ENCODE data around the gene SMIM14.
"Not testable (repeated sequence)": the region's sequence is repeated elsewhere in the genome, so short reads cannot be mapped to it uniquely, and the experiment has no call there.

Gene SMIM14

DNA sequence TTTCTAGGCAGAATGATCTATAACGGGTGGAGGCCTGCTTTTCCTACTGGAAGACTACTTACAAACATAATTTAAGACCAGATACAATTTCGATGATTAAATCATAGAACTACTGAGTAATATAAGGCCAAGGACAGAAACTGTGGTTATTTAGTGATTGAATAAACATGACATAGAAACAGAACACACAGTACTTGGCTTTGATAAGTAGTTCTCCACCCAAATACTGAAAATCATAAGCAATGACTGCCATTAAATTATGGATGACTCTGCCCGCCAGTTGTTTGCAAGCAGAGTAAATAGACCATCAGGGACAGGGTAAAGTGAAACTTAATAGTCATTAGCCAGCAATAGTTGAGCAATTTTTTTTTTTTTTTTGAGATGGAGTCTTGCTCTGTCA lies 17.2 kb upstream of the SMIM14 start:
- peaks cover 6% of the 10 kb centered on the region for H3K4me1 Mint-ChIP-seq
- DNase-seq (ENCODE audit: low spot score in 2 of 2) (no peak), ATAC-seq (peak; percentile 80)
- no peak overlapping the region for H3K4me3 Mint-ChIP-seq
- H3K36me3 Mint-ChIP-seq = no peaks in the 10 kb centered on the region
- no peaks in the 10 kb centered on the region for H3K9me3 Mint-ChIP-seq
- H3K27ac Mint-ChIP-seq = no peak overlapping the region

DNA sequence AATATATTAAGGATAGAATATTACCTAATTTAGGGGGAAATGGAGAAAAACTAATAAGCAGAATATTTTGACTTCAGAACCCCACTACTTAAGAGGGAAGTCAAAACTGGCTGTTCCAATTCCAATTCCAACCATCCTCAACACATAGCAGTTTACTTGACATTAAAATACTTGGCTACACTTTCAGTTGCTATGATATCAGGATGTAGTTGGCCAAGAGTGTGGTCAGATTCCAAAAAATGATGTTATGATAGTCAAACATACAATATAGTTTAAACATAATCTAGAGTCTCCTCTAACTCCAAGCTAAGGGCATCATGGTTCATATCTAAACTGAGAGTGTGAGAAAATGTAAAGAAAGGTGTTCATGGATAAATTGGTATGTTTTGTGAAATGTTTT lies 16.5 kb upstream of the SMIM14 start:
- H3K27ac Mint-ChIP-seq = no peak overlapping the region
- DNase-seq (ENCODE audit: low spot score in 2 of 2) (no peak), ATAC-seq (no peak)
- H3K4me3 Mint-ChIP-seq = no peak overlapping the region
- H3K36me3 Mint-ChIP-seq = no peaks in the 10 kb centered on the region
- H3K9me3 Mint-ChIP-seq = no peaks in the 10 kb centered on the region
- H3K4me1 Mint-ChIP-seq = peaks cover 6% of the 10 kb centered on the region

DNA sequence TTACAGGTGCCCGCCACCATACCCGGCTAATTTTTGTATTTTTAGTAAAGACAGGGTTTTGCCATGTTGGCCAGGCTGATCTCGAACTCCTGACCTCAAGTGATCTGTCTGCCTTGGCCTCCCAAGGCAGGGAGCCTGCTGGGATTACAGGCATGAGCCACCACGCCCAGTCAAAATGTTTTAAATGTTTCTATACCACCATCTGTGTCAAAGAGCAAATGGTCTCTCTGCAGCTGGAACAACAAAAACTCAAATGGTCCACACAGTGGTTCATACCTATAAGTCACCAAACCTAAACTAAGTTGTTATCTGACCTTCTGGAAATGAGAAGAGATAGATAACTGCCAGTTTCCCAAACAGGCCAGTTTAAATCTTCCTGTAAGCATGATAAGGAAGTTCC lies 12.9 kb upstream of the SMIM14 start:
- not testable (repeated sequence) for H3K4me3 Mint-ChIP-seq; H3K4me1 Mint-ChIP-seq; H3K27ac Mint-ChIP-seq; ATAC-seq; DNase-seq (ENCODE audit: low spot score in 2 of 2); H3K36me3 Mint-ChIP-seq; H3K9me3 Mint-ChIP-seq

DNA sequence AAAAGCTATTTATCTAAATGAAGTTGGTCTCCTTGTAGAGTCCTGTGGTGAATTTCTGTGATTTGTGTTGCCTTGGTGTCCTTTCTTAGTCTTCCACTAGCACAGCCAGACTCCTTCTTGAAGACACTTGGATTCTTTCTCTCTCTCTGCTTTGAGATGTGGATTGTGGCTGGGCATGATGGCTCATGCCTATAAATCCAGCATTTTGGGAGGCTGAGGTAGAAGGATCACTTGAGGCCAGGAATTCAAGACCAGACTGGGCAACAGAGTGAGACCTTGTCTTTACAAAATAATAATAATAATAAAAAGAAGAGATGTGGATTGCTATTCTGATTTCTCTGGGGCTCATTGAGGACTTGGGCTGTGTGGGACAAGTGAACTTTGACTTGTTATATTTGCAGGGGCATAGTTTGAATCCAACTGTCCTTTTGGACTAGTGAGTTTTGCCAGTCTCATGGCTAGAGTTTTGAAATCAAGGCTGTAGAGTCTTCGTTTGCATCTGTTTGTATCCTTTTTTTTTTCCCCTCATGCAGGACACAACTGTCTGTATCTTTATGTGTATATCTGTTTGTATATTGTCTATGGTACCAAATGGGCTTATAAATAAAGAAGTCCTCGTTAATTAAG lies 11.1 kb upstream of the SMIM14 start:
- no peak overlapping the region for H3K4me3 Mint-ChIP-seq
- no peaks in the 10 kb centered on the region for H3K36me3 Mint-ChIP-seq
- DNase-seq (ENCODE audit: low spot score in 2 of 2) (no peak), ATAC-seq (no peak)
- no peaks in the 10 kb centered on the region for H3K4me1 Mint-ChIP-seq
- no peaks in the 10 kb centered on the region for H3K9me3 Mint-ChIP-seq
- no peak overlapping the region for H3K27ac Mint-ChIP-seq

DNA sequence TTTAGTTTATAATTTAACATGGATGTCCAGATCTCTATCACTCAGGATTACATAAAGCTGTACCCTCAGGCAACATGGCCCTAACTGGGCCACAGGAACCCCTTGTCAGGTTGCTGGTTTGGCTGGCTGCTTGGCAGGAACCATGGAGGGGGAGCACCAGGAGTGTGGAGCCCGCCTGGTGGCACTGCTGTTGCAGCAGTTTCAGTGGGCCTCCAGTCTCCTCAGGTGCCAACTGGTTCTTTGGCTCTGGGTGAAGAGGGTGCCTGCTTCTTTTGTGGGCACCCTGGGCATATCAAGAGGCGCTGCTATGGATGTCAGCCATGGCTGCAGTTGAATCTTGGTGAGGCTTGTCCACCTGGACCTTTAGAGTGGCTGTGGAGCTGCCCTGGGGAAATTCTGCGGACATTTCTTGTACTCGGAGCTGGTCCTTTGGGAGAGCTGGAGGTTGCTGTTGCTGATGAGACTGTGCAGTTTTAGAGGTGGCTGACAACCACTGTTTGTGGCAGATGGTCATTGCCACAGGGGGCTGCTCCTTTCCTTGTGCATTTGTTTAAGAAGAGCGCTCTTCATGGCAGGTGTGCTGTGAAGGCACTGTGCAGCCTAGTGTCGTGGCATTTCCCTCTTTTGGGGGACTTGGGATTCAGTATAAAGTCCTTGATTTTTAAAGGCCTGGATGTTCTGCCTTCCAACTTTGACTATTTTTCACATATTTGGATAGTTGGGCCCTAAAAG lies 10.3 kb upstream of the SMIM14 start:
- Mint-ChIP-seq H3K9me3 (no peaks in the 10 kb centered on the region), H3K27ac (no peak overlapping the region), H3K4me1 (no peaks in the 10 kb centered on the region), H3K4me3 (no peak overlapping the region), H3K36me3 (no peaks in the 10 kb centered on the region)
- no peak for DNase-seq (ENCODE audit: low spot score in 2 of 2)
- ATAC-seq = no peak

DNA sequence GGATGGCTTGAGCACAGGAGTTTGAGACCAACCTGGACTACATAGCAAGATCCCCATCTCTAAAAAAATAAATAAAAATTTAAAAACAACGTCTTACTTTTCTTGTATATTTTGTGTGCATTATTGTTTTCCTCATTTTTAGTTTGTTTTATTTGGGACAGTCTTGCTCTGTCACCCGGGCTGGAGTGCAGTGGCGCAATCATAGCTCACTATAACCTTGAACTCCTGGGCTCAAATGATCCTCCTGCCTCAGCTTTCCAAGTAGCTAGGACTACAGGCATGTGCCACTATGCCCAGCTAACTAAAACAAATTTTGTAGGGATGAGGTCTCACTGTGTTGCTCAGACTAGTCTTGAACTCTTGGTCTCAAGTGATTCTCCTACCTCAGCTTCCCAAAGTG lies 9.5 kb upstream of the SMIM14 start:
- no peak for ATAC-seq
- no peak for DNase-seq (ENCODE audit: low spot score in 2 of 2)
- no peaks in the 10 kb centered on the region for H3K4me1 Mint-ChIP-seq
- no peaks in the 10 kb centered on the region for H3K9me3 Mint-ChIP-seq
- H3K27ac Mint-ChIP-seq = no peak overlapping the region
- H3K4me3 Mint-ChIP-seq = no peak overlapping the region
- no peaks in the 10 kb centered on the region for H3K36me3 Mint-ChIP-seq

DNA sequence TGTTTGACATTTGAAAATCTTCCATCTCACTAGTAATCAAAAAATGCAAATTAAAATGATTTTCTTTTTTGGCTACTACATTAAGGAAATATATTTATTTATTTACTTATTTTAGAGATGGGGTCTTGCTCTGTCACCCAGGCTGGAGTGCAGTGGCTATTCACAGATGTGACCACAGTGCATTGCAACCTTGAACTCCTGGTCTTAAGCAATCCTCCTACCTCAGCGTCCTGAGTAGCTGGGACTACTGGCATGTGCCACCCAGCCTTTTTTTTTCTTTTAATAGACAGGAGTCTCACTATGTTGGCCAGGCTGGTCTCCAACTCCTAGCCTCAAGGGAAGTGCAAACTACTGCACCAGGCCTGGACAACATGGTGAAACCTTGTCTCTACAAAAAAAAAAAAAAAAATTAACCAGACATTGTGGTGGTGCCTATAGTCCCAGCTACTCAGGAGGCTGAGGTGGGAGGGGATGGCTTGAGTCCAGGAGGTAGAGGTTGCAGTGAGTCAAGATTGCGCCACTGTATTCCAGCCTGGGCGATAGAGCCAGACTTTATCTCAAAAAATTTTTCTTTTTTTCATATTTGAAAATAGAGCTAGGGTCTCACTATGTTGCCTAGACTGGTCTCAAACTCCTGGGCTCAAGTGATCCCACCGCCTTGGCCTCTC lies 4.4 kb upstream of the SMIM14 start:
- Mint-ChIP-seq H3K27ac (no peak overlapping the region), H3K4me1 (peaks cover 11% of the 10 kb centered on the region), H3K36me3 (peaks cover 10% of the 10 kb centered on the region), H3K4me3 (no peak overlapping the region), H3K9me3 (no peaks in the 10 kb centered on the region)
- ATAC-seq (no peak), DNase-seq (ENCODE audit: low spot score in 2 of 2) (no peak)

DNA sequence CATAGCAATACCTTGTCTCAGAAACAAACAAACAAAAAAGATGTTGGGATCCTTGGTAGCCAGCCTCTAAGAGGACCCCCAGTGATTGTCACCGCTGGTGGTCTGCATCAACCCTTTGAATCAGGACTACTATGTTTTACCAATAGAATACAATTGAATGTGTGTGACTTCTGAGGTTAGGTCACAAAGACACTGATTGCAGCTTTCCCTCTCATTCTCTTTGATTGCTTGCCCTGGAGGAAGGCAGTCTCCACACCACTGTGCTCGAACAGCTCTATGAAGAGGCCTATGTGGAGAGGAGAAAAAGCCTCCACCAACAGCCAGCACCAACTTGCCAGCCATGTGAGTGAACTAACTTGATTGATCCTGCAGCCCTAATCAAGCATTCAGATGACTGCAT lies 2.8 kb upstream of the SMIM14 start:
- peaks cover 12% of the 10 kb centered on the region for H3K36me3 Mint-ChIP-seq
- no peak overlapping the region for H3K27ac Mint-ChIP-seq
- no peak overlapping the region for H3K4me3 Mint-ChIP-seq
- no peaks in the 10 kb centered on the region for H3K9me3 Mint-ChIP-seq
- H3K4me1 Mint-ChIP-seq = peaks cover 20% of the 10 kb centered on the region
- DNase-seq (ENCODE audit: low spot score in 2 of 2) (no peak), ATAC-seq (no peak)

DNA sequence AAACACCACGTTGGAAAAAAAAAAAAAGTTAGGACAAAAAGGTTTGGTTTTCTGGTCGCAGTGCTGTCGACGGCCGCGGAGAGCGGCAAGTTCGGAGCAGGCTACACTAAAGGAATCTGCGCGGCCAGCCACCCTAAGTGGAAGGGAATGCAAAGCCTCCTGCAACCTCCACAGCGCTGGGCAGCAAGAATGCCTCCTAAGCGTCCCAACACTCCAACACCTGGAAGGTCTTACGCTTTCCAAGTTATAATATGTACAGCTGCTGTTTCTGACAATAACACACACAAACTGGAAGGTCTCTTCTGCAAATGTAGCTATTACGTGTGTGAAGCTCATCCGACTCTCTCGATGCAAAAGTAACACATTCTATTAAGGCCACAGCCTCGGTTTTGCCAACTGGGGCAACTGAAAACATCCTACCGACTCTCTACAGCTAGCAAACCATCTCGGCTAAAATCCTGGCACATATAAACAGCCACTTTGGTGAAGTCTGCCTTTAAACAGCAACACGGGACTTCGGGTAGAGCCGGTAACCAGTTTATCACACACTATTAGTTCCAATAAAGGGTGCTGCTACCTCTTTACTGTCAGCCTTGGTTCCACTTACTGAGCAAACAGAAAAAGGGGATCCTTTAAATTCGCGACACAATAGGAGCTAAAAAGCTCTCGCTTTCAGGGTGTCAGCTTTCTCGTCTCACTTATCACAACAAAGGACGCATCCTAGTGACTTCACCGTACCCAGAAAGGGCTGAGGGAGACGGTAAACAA lies 895 bp downstream of the SMIM14 start:
- DNase-seq (ENCODE audit: low spot score in 2 of 2) (peak; percentile 11 to 67), ATAC-seq (peak; percentile 53)
- Mint-ChIP-seq H3K4me3 (peak overlapping the region; percentile 90), H3K27ac (peak overlapping the region; percentile 89), H3K9me3 (no peaks in the 10 kb centered on the region), H3K4me1 (peaks cover 25% of the 10 kb centered on the region), H3K36me3 (peaks cover 12% of the 10 kb centered on the region)

DNA sequence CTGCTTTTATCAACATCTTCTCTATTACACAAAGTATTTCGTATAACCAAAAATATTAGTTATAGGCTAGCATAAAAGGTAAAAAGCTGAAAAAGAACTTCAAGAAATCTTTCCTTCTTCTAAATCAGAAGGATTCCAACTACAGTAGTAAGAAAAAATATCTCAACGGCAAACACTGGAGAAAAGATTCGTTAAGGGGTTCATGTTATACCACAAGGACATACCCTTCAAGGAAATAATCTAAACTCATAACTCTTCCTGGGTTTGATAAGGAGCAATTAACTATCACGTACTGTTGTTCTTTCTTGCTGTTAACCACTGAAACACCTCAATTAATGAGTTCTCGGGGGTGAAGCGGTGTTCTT lies 1.5 kb downstream of the SMIM14 start:
- peaks cover 25% of the 10 kb centered on the region for H3K4me1 Mint-ChIP-seq
- H3K36me3 Mint-ChIP-seq = peaks cover 12% of the 10 kb centered on the region
- peak overlapping the region; percentile 90 for H3K4me3 Mint-ChIP-seq
- DNase-seq (ENCODE audit: low spot score in 2 of 2) (no peak), ATAC-seq (no peak)
- no peaks in the 10 kb centered on the region for H3K9me3 Mint-ChIP-seq
- peak overlapping the region; percentile 89 for H3K27ac Mint-ChIP-seq

DNA sequence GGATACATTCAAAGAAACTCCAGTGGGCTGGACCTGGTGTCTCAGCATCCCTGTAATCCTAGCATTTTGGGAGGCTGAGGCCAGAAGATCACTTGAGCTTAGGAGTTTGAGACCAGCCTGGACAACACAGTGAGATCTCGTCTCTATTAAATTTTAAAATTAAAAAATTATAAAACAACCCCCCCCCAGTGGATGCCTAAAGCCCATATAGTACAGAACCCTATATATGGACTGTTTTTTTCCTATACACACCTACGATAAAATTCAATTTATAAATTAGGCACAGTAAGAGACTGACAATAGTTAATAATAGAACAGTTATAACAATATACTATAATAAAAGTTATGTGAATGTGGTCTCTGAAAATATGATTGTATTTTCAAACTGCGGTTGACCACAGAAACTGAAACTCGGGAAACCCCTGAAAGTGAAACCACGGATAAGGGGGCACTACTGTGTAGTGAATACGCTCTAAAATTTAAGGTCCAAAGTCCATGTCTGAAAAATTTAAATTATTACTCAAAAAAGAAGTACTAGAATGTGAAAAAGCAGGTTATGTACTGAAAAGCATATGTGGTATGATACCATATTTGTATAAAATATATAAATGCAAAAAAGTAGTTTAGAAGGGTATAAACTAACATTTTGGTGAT lies 2.0 kb downstream of the SMIM14 start:
- H3K9me3 Mint-ChIP-seq = no peaks in the 10 kb centered on the region

DNA sequence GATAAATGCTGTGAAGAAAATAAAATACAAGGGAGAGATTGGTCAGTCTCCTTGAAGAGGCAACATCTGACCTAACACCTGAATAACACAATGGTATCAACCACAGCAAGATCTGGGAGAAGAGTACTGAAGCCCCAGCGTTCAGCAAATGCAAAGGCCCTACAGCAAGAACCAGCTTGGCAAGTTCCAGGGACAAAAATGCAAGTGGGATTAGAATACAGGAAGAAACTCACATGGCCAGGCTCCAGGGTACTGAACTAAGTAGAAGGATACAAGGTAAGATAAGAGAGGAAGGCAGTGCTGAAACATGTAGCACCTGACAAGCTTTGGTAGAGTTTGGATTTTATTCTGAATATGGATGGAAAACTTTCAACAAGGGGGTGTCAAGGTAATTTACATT lies 3.6 kb downstream of the SMIM14 start:
- Mint-ChIP-seq H3K4me1 (peaks cover 24% of the 10 kb centered on the region), H3K9me3 (no peaks in the 10 kb centered on the region), H3K36me3 (peaks cover 12% of the 10 kb centered on the region), H3K4me3 (no peak overlapping the region), H3K27ac (no peak overlapping the region)
- DNase-seq (ENCODE audit: low spot score in 2 of 2) = no peak
- no peak for ATAC-seq

More for the DNA sequence above, 2.0 kb downstream of the SMIM14 start:
- ATAC-seq (no peak), DNase-seq (ENCODE audit: low spot score in 2 of 2) (peak in 1 of 2 donors; percentile 59)
- Mint-ChIP-seq H3K4me1 (peaks cover 25% of the 10 kb centered on the region), H3K4me3 (peak overlapping the region; percentile 90), H3K27ac (peak overlapping the region; percentile 89), H3K36me3 (peaks cover 12% of the 10 kb centered on the region)

DNA sequence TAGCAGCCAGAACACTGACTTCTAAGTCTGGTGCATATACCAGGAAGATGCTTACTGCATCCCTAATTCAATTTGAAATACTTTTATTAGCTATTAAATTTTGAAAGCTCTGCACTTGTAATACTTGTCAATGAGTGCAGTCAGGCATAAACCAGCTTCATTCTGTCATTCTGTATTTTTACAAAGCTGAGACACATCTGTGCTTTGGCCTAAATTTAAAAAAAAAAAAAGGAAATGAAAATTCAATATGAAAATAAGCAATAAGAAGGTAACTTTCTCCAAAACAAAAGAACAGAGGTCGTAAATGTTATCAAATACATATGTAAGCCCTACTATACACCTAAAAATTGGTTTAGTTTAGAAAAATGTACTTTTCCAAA lies 7.0 kb downstream of the SMIM14 start:
- Mint-ChIP-seq H3K4me3 (no peak overlapping the region), H3K36me3 (no peaks in the 10 kb centered on the region), H3K9me3 (no peaks in the 10 kb centered on the region), H3K4me1 (peaks cover 6% of the 10 kb centered on the region), H3K27ac (no peak overlapping the region)
- DNase-seq (ENCODE audit: low spot score in 2 of 2) = no peak
- ATAC-seq = no peak

DNA sequence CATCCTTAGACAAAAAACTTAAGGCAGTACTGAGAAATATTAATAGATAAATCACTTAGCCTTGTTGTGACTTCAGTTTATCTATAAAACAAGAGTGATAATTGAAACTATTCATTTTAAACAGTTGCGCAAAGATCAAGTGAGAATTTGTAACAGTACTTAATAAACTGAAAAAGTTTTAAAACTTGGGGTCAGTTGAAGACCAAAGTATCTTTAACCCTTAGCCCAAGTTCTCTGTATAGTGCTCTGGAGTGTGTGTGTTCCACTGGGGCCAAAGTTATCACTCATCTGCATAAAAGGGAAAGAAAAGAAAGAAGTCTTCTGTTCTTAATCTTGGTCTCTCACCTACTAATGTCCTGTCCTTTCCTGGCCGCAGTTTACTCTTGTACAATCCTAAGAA lies 11.3 kb downstream of the SMIM14 start:
- ATAC-seq (no peak), DNase-seq (ENCODE audit: low spot score in 2 of 2) (peak in 1 of 2 donors; percentile 7)
- no peaks in the 10 kb centered on the region for H3K9me3 Mint-ChIP-seq
- no peaks in the 10 kb centered on the region for H3K36me3 Mint-ChIP-seq
- peak overlapping the region; percentile 3 for H3K27ac Mint-ChIP-seq
- H3K4me3 Mint-ChIP-seq = no peak overlapping the region
- H3K4me1 Mint-ChIP-seq = peaks cover 6% of the 10 kb centered on the region

DNA sequence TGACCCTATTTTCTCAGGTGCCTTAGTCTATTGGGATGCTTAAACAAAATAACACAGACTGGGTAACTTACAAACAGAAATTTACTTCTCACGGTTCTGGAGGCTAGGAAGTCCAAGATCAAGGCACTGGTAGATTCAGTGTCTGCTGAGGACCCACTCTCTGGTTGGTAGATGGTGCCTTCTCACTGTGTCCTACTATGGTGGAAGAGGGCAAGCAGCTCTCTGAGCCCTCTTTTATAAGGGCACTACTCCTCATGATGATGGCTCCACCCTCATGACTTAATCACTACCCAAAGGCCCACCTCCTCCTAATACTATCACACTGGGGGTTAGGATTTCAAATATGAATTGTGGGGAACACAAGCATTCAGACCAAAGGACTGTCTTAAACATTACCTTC lies 11.8 kb downstream of the SMIM14 start:
- Mint-ChIP-seq H3K4me1 (peaks cover 6% of the 10 kb centered on the region), H3K36me3 (no peaks in the 10 kb centered on the region), H3K27ac (peak overlapping the region; percentile 3), H3K4me3 (no peak overlapping the region), H3K9me3 (no peaks in the 10 kb centered on the region)
- ATAC-seq = no peak
- no peak for DNase-seq (ENCODE audit: low spot score in 2 of 2)

All from stimulated activated effector memory CD8-positive, alpha-beta T cell treated with anti-CD3 and anti-CD28 coated beads, Interleukin-12 subunit alpha, Interleukin-12 subunit beta, amount 100 ng/mL, for 72 hours (primary cell).